Stimulated activated naive CD8-positive, alpha-beta T cell treated with anti-CD3 and anti-CD28 coated beads, Interleukin-15, amount 100 ng/mL, for 72 hours (primary cell): ENCODE data around the gene RBBP8.

Experiments
- ATAC-seq: fragments of 150-1000 bp; cut with Tn5 transposase; 2 replicates; pipeline ENCODE4 v1.10.0; 2021; ENCODE audit warnings: mild to moderate bottlenecking, moderate library complexity
- DNase-seq, 2 donors: peaks; one replicate each; pipeline ENCODE4 v3.0.0; 2021 to 2022
- H3K27ac Mint-ChIP-seq, 2 donors: one replicate each; pipeline ENCODE4 v1.8.0; 2022; ENCODE audit warnings: mild to moderate bottlenecking in 2 of 2, mixed read lengths in 2 of 2, moderate library complexity in 2 of 2
- H3K27me3 Mint-ChIP-seq: one replicate; pipeline ENCODE4 v1.8.0; 2022; ENCODE audit warnings: mixed read lengths
- H3K4me1 Mint-ChIP-seq: one replicate; pipeline ENCODE4 v1.8.0; 2022; ENCODE audit warnings: mild to moderate bottlenecking, mixed read lengths
- H3K4me3 Mint-ChIP-seq, 2 donors: one replicate each; pipeline ENCODE4 v1.8.0; 2022; ENCODE audit warnings: mild to moderate bottlenecking in 2 of 2, mixed read lengths in 2 of 2, moderate library complexity in 1 of 2
- H3K9me3 Mint-ChIP-seq, 2 donors: one replicate each; pipeline ENCODE4 v1.8.0; 2022; ENCODE audit warnings: mixed read lengths in 2 of 2

RBBP8 gene

GRCh38 chr18:23012249-23012648 is 79.1 kb downstream of the RBBP8 start:
- Mint-ChIP-seq H3K27me3 (no peaks in the 10 kb centered on the region), H3K4me1 (peaks cover 18% of the 10 kb centered on the region), H3K27ac (peak overlapping the region in 1 of 2 donors; percentile 63), H3K4me3 (no peak overlapping the region), H3K9me3 (no peaks in the 10 kb centered on the region)
- no peak for DNase-seq
- ATAC-seq: no peak

- ATAC-seq: no peak
- no peaks in the 10 kb centered on the region for H3K9me3 Mint-ChIP-seq
- H3K4me3 Mint-ChIP-seq: peak overlapping the region in 1 of 2 donors; percentile 24
Observed at GRCh38 chr18:23020555-23021294, 87.6 kb downstream of the RBBP8 start.

GRCh38 chr18:23021623-23022022 is 88.5 kb downstream of the RBBP8 start:
- H3K27me3 Mint-ChIP-seq: no peaks in the 10 kb centered on the region
- H3K9me3 Mint-ChIP-seq: no peaks in the 10 kb centered on the region
- H3K27ac Mint-ChIP-seq: no peak overlapping the region
- DNase-seq (no peak), ATAC-seq (no peak)
- H3K4me3 Mint-ChIP-seq: no peak overlapping the region
- H3K4me1 Mint-ChIP-seq: peaks cover 7% of the 10 kb centered on the region

More at GRCh38 chr18:23020555-23021294, 87.6 kb downstream of the RBBP8 start:
- Mint-ChIP-seq H3K27me3 (no peaks in the 10 kb centered on the region), H3K4me1 (peaks cover 7% of the 10 kb centered on the region), H3K27ac (peak overlapping the region; percentile 48 to 88)
- DNase-seq: no peak

GRCh38 chr18:23032030-23032582 is 99.0 kb downstream of the RBBP8 start:
- no peaks in the 10 kb centered on the region for H3K9me3 Mint-ChIP-seq
- no peak for ATAC-seq
- H3K27ac Mint-ChIP-seq: no peak overlapping the region
- DNase-seq: no peak
- H3K4me3 Mint-ChIP-seq: no peak overlapping the region
- H3K4me1 Mint-ChIP-seq: no peaks in the 10 kb centered on the region
- H3K27me3 Mint-ChIP-seq: no peaks in the 10 kb centered on the region

- Mint-ChIP-seq H3K27me3 (no peaks in the 10 kb centered on the region), H3K4me3 (no peak overlapping the region), H3K27ac (no peak overlapping the region), H3K9me3 (no peaks in the 10 kb centered on the region), H3K4me1 (no peaks in the 10 kb centered on the region)
- ATAC-seq: no peak
- DNase-seq: no peak
Observed at GRCh38 chr18:23033056-23033455, 99.9 kb downstream of the RBBP8 start.

GRCh38 chr18:23036660-23037201 is 103.6 kb downstream of the RBBP8 start:
- Mint-ChIP-seq H3K27ac (no peak overlapping the region), H3K27me3 (no peaks in the 10 kb centered on the region), H3K4me3 (no peak overlapping the region), H3K9me3 (no peaks in the 10 kb centered on the region), H3K4me1 (no peaks in the 10 kb centered on the region)
- ATAC-seq (no peak), DNase-seq (no peak)

- no peak for ATAC-seq
- Mint-ChIP-seq H3K27ac (no peak overlapping the region), H3K9me3 (no peaks in the 10 kb centered on the region), H3K4me3 (no peak overlapping the region), H3K4me1 (no peaks in the 10 kb centered on the region), H3K27me3 (no peaks in the 10 kb centered on the region)
- DNase-seq: no peak
Observed at GRCh38 chr18:23037646-23038045, 104.5 kb downstream of the RBBP8 start.

GRCh38 chr18:23038712-23039111 is 105.6 kb downstream of the RBBP8 start:
- Mint-ChIP-seq H3K4me3 (no peak overlapping the region), H3K9me3 (peaks cover 0 to 5% of the 10 kb centered on the region in 2 donors), H3K4me1 (no peaks in the 10 kb centered on the region), H3K27me3 (no peaks in the 10 kb centered on the region), H3K27ac (no peak overlapping the region)
- ATAC-seq (no peak), DNase-seq (no peak)

GRCh38 chr18:23042133-23042532 is 109.0 kb downstream of the RBBP8 start:
- Mint-ChIP-seq H3K4me1 (no peaks in the 10 kb centered on the region), H3K27me3 (no peaks in the 10 kb centered on the region), H3K27ac (no peak overlapping the region), H3K9me3 (peaks cover 0 to 5% of the 10 kb centered on the region in 2 donors), H3K4me3 (no peak overlapping the region)
- ATAC-seq (no peak), DNase-seq (no peak)

GRCh38 chr18:23043803-23044376 is 110.8 kb downstream of the RBBP8 start:
- Mint-ChIP-seq H3K27ac (no peak overlapping the region), H3K27me3 (no peaks in the 10 kb centered on the region), H3K4me1 (no peaks in the 10 kb centered on the region), H3K4me3 (no peak overlapping the region), H3K9me3 (peaks cover 0 to 5% of the 10 kb centered on the region in 2 donors)
- no peak for DNase-seq
- ATAC-seq: no peak

GRCh38 chr18:23049698-23050373 is 116.7 kb downstream of the RBBP8 start:
- Mint-ChIP-seq H3K27ac (peak overlapping the region; percentile 75 to 85), H3K9me3 (peaks cover 0 to 8% of the 10 kb centered on the region in 2 donors), H3K4me1 (peaks cover 16% of the 10 kb centered on the region), H3K27me3 (no peaks in the 10 kb centered on the region), H3K4me3 (no peak overlapping the region)
- ATAC-seq: no peak
- DNase-seq: no peak

- DNase-seq: no peak
- Mint-ChIP-seq H3K27ac (no peak overlapping the region), H3K27me3 (peaks cover 7% of the 10 kb centered on the region)
Observed at GRCh38 chr18:23053776-23054457, 120.8 kb downstream of the RBBP8 start.

GRCh38 chr18:23054553-23054952 is 121.4 kb downstream of the RBBP8 start:
- peaks cover 0 to 8% of the 10 kb centered on the region in 2 donors for H3K9me3 Mint-ChIP-seq
- DNase-seq (no peak), ATAC-seq (no peak)
- peaks cover 7% of the 10 kb centered on the region for H3K27me3 Mint-ChIP-seq
- no peak overlapping the region for H3K27ac Mint-ChIP-seq
- H3K4me1 Mint-ChIP-seq: peaks cover 11% of the 10 kb centered on the region
- H3K4me3 Mint-ChIP-seq: no peak overlapping the region

More at GRCh38 chr18:23053776-23054457, 120.8 kb downstream of the RBBP8 start:
- no peak for ATAC-seq
- Mint-ChIP-seq H3K4me1 (peaks cover 16% of the 10 kb centered on the region), H3K4me3 (no peak overlapping the region), H3K9me3 (peaks cover 0 to 8% of the 10 kb centered on the region in 2 donors)

GRCh38 chr18:23056315-23056714 is 123.2 kb downstream of the RBBP8 start:
- H3K4me3 Mint-ChIP-seq: no peak overlapping the region
- no peaks in the 10 kb centered on the region for H3K9me3 Mint-ChIP-seq
- H3K4me1 Mint-ChIP-seq: no peaks in the 10 kb centered on the region
- ATAC-seq (no peak), DNase-seq (no peak)
- H3K27ac Mint-ChIP-seq: peak overlapping the region in 1 of 2 donors; percentile 31
- peaks cover 7% of the 10 kb centered on the region for H3K27me3 Mint-ChIP-seq

GRCh38 chr18:23057096-23057495 is 124.0 kb downstream of the RBBP8 start:
- H3K9me3 Mint-ChIP-seq: no peaks in the 10 kb centered on the region
- DNase-seq: no peak

More at GRCh38 chr18:23057096-23057495, 124.0 kb downstream of the RBBP8 start:
- H3K4me1 Mint-ChIP-seq: no peaks in the 10 kb centered on the region
- no peak overlapping the region for H3K27ac Mint-ChIP-seq
- ATAC-seq: no peak
- H3K27me3 Mint-ChIP-seq: peaks cover 7% of the 10 kb centered on the region
- no peak overlapping the region for H3K4me3 Mint-ChIP-seq
